ENCODE data around the gene PPP2R3B.
"Not testable (repeated sequence)": the region's sequence is repeated elsewhere in the genome, so short reads cannot be mapped to it uniquely, and the experiment has no call there.

The PPP2R3B gene

GRCh38 chrX:405149-405548 lies 18.4 kb upstream of the PPP2R3B start:
- DNase-seq (ENCODE audit: low read depth, low spot score) = no peak

DNA sequence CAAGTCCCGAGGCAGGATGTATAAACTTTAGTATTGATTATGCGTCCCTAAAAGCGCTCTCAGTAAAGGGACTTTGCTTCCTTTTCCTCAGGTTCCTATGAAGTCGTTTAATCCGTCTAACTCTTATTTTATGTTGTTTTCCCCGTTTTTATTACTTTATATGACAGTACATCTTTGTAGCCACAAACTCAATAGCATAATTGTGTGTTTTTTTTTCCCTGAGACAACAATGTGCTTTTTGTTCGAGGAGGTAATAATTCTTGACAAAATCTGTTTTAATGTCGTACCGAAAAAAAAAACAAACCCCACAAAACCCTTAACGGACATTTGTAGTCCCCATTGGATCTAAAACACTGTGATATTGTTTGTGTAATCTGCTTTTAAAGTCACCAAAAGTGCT lies 17.9 kb upstream of the PPP2R3B start:
- DNase-seq (ENCODE audit: low read depth, low spot score) = no peak

- DNase-seq (ENCODE audit: low read depth, low spot score) = no peak
Observed at GRCh38 chrX:402857-403256, 16.1 kb upstream of the PPP2R3B start.

DNA sequence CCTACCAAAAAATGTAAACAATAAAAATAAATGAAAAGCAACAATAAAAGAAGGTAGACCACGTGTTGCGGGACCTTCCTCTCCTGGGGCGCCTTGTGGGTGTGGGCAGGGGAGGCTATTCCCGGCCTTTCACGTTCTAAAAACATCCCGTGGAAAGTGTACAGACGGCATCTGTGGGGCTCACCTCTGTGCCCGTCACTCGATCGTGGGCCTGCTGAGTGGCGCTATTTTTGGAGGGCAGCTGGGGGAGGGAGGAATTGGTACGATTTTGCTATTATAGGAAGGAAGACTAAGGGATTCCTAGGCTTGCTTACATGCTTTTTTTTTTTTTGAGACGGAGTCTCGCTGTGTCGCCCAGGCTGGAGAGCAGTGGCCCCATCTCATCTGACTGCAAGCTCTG lies 13.6 kb upstream of the PPP2R3B start:
- DNase-seq (ENCODE audit: low read depth, low spot score) = no peak

DNA sequence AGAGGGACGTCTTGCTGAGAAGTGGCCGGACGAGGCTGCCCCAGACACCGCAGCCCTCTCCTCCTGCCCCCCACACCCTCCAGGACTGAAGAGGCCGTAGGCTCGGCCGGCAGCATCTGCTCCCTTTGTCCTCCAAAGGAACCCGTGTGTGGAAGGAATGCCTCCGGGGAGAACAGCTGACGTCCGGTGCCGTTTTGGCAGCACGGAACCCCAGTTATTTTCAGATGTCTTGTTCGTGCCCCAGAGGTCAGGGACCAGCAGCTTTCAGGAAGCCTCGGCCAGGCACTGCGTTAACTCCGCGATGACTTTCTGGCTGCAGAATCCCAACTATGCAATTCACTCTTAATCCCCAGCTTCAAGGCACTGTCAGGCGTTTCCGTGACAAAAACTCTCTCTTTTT lies 10.9 kb upstream of the PPP2R3B start:
- no peak for DNase-seq (ENCODE audit: low read depth, low spot score)

DNA sequence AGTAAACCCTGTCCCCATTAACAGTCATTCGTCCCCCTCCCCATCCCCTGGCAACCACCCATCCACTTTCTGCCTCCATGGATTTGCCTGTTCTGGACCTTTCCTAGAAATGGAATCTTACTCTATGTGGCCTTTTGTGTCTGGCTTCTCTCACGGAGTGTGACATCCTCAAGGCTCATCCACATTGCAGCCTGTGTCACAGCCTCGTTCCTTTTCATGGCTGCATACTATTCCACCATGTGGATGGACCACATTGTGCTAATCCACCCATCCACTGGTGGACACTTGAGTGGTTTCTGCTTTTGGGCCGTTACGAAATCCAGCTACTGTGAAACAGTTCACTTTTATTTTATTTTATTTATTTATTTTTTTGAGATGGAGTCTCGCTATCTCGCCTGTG lies 8.1 kb upstream of the PPP2R3B start:
- no peak for DNase-seq (ENCODE audit: low read depth, low spot score)

DNA sequence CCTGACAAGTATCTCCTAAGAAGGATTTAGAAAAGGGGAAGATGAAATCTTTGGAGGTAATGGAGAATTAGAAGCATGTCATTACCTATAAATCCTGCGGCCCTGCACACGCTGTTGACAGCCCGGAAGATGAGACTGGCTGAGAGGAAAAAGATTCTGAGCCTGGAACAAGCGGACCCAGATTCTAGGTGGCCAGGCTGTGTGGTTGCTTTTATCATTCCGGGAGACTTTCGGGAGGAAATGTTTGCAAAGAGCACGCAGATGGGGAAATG lies 5.8 kb upstream of the PPP2R3B start:
- no peak for DNase-seq (ENCODE audit: low read depth, low spot score)

DNA sequence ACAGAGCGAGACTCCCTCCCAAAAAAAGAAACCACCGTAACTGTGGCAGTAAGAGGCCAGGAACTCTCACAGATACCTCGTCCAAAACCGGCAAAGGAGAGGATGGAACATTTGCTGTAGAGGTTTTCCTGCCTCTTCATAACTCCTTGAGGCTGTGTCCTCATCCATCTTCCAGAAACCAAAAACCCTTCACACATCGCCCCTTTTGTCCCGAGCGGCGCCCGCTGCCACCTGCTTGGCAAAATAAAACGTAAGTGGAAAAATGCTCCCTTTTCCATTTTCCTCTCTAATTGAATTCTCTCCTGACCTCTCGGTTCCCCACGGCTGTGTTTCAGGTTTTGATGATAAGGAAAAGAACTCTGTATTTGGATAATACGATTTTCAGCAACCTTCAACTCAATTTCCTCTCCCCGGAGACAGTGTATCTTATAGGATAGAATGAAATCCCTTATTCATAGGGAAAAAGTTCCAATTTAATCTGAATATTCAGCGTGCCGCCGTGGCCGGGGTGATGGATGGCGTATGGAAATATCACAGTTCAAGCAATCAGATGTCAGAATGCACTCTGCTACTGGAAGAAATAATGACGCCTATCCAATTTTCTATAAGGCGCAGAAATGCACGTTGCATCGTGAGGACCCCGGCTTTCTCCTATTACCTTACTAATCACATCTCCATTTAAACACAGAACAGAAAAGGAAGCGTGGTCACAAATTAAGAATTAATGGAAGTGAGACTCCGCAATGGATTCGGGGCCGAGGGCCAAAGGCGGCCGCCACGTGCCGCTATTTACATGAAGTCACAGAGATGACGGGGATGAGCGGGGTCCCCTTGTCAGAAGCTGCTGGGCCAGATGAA lies 5.2 kb upstream of the PPP2R3B start:
- no peak for DNase-seq (ENCODE audit: low read depth, low spot score)

- no peak for DNase-seq (ENCODE audit: low read depth, low spot score)
Observed at GRCh38 chrX:390459-390858, 3.8 kb upstream of the PPP2R3B start.

DNA sequence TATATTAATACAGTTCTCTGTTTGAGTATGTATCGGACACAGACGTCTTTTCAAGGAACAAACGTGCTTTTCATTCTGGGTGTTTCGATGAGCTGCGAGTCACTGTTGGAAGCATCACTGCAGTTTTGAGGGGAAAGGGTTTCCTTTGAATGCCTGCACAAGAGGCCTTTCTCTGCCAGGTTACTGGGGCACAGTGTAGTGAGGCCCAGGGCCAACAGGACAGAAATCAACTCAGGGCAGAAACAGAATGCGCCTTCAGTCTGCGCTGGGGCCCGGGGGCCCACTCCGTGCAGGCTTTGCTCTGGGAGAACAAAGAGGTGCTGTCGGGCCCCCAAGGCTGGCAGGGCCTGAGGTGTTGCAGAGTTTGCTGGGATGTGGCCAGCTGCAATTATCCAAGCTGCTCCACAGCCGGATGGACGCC lies 2.3 kb upstream of the PPP2R3B start:
- no peak for DNase-seq (ENCODE audit: low read depth, low spot score)

DNA sequence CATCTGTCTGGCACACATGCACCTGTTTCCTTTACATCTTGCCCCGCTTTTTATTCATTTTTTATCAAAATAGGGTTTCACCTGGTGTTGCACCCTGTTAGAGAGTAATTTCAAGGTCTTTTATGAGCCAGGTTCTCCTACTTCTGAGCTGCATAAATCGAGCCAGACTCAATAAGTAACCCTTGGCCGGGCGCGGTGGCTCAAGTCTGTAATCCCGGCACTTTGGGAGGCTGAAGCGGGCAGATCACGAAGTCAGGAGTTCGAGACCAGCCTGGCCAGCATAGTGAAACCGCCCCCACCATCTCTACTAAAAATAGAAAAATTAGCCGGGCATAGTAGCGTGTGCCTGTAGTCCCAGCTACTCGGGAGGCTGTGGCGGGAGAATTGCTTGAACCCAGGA lies 1.0 kb upstream of the PPP2R3B start:
- no peak for DNase-seq (ENCODE audit: low read depth, low spot score)

GRCh38 chrX:386239-386767 lies 404 bp downstream of the PPP2R3B start:
- no peak for DNase-seq (ENCODE audit: low read depth, low spot score)

GRCh38 chrX:385736-386135 lies 971 bp downstream of the PPP2R3B start:
- not testable (repeated sequence) for DNase-seq (ENCODE audit: low read depth, low spot score)

GRCh38 chrX:384861-385260 lies 1.8 kb downstream of the PPP2R3B start:
- no peak for DNase-seq (ENCODE audit: low read depth, low spot score)

DNA sequence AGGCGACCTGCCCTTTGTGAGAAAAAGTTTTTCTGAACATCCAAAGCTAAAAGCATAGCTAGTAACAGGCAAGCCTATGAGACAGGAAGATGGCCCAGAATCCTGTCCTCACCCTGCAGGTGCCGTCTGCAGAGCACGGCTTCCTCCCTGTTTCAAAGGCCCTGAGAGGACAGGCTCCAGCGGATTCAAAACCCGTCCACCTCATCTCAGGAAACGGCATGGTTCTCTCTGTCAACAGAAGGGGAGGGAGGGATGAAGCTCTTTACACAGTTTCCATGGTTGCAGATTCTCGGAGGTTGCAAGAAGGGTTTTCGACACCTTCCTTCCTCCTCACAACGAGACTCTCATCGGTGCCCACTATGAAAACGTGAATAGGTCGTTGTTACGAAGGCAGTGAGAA lies 8.3 kb downstream of the PPP2R3B start:
- DNase-seq (ENCODE audit: low read depth, low spot score) = no peak

- not testable (repeated sequence) for DNase-seq (ENCODE audit: low read depth, low spot score)
Observed at GRCh38 chrX:376206-376605, 10.5 kb downstream of the PPP2R3B start.

DNA sequence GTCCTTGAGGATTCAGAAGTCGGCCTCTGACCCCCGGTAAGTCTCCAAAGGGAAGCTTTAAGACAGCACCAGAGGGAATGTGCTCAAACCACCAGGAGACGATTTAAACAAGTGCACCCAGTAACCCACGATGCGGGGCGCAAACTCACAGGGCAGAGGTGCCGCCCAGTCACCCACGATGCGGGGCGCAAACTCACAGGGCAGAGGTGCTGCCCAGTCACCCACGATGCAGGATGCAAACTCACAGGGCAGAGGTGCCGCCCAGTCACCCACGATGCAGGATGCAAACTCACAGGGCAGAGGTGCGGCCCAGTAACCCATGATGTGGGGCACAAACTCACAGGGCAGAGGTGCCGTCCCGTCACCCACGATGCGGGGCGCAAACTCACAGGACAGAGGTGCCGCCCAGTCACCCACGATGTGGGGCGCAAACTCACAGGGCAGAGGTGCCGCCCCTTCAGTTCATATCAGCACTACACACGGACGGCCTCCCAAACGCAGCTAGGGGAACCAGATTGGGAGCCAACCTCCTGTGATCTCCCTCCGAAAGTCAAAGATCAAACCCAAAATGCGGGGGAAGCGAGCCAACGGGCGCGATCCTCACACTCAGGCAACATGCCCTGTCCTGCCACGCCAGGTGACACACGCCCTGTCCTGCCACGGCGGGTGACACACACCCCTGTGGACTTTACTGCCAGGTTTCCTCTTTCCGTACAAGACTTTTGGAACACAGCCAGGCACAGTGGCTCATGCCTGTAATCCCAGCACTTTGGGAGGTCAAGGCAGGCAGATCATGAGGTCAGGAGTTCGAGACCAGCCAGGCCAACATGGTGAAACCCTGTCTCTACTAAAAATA lies 11.3 kb downstream of the PPP2R3B start:
- no peak for DNase-seq (ENCODE audit: low read depth, low spot score)

- DNase-seq (ENCODE audit: low read depth, low spot score) = no peak
Observed at GRCh38 chrX:374596-374995, 12.1 kb downstream of the PPP2R3B start.

DNA sequence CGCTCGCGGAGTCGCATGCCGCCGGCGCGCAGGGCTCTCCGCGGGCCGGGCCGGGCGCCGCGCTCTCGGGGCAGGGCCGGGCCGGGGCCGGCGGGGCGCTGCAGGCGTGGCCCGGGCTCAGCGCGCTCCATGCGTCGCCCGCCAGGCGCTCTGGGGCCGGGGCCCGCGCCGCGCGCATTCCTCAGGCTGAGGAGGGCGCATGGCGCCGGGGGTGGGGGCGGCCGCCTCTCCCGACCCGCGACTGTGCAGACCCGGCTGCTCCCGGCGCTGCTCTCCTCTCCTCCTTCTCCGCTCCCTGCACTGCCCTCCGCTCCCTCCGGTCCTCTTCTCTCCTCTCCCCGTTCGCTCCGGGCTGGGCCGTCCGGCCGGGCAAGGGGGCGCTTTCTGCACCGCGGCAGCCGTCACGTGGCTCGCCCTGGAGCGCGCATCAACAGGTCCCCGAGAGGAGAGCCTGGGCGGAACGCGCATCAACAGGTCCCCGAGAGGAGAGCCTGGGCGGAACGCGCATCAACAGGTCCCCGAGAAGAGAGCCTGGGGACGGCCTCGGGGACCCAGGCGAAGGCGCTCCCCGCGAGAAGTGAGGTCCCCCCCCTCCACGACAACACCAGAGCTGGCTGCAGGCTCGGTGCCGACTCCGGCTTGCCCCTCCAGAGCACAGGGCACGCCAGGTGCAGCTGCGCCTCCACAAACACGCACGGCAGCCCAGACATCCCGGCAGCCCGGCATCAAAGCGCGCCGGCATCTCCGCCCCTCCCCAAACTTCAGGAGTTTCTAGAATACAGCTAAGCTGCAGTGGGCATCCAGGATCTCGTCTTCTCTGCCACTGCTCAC lies 12.9 kb downstream of the PPP2R3B start:
- DNase-seq (ENCODE audit: low read depth, low spot score) = no peak

DNA sequence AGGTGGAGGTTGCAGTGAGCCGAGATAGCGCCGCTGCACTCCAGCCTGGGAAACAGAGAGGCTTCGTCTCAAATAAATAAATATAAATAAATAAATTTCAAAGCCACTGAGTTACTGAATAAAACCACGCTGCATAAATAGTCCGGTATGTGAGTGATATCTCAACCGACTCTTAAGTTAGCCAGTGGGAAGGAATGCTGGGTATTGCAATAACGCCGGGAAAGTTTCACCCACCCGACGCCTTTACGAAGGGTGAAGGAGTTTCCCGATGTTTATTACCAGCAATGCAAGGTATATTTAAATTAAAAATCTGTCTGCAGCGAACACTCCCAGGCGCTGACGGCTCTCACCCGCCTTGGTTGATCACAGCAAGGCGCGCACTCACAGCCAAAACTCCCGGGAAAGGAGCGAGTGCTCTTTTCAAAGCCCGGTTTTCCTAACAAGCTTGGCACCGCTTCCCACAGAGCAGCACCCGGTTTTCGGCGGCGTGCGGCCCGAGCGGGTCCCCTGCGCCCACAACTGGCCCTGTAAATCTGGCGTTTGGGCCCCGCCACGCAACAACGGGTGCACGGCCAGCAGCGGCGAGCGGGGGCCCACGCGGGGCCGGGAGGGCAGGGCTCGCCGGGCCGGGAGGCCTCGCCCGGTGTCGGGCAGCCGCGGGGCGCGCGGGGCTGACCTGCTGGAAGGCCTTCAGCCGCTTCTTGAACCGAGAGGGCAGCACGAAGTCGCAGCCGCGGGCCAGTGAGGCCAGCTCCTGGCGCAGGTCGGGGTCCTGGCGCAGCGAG lies 13.7 kb downstream of the PPP2R3B start:
- DNase-seq (ENCODE audit: low read depth, low spot score) = no peak

DNA sequence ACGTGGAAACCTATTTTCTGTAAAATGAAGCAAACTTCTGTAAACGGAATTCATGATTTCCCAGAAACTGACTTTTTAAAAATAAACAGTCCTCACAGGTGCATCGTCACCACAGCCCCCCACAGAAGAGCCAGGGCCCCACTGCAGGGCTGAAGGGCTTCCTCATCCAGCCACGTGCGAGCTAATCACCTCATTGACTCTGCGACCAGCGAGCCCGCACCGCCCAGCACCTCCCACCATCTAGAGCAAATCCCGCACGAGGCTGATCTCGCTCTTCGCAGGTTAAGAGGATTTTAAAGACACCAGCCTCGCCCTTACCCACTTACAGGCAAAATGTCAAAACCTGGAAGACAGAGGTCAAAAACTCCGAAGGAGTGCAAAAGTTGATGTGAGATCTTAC lies 14.8 kb downstream of the PPP2R3B start:
- DNase-seq (ENCODE audit: low read depth, low spot score) = no peak

Data from brain pericyte (primary cell).